ENCODE data around the gene SSH2.
"Not testable (repeated sequence)": the region's sequence is repeated elsewhere in the genome, so short reads cannot be mapped to it uniquely, and the experiment has no call there.

Gene SSH2

GRCh38 chr17:29949696-29950095 is 19.7 kb upstream of the SSH2 start:
- H3K9me3 ChIP-seq (ENCODE audit: low read length), result peaks cover 8% of the 10 kb centered on the region
- H3K4me1 ChIP-seq (ENCODE audit: insufficient read depth, low read length), result peaks cover 18% of the 10 kb centered on the region
- H3K27me3 ChIP-seq (ENCODE audit: insufficient read depth, low read length), result no peaks in the 10 kb centered on the region
- no peaks in the 10 kb centered on the region for H3K36me3 ChIP-seq (ENCODE audit: insufficient read depth, low read length)
- no peak overlapping the region for H2AFZ ChIP-seq (ENCODE audit: low read depth, low read length)
- no peak overlapping the region for H3K4me3 ChIP-seq (ENCODE audit: low read length)

- Histone ChIP-seq H3K9me3 (ENCODE audit: low read length) (peaks cover 2% of the 10 kb centered on the region), H3K4me1 (ENCODE audit: insufficient read depth, low read length) (peaks cover 18% of the 10 kb centered on the region), H2AFZ (ENCODE audit: low read depth, low read length) (no peak overlapping the region), H3K27me3 (ENCODE audit: insufficient read depth, low read length) (no peaks in the 10 kb centered on the region), H3K36me3 (ENCODE audit: insufficient read depth, low read length) (no peaks in the 10 kb centered on the region), H3K4me3 (ENCODE audit: low read length) (no peak overlapping the region)
Observed at GRCh38 chr17:29948448-29949215, 18.6 kb upstream of the SSH2 start.

- no peaks in the 10 kb centered on the region for H3K36me3 ChIP-seq (ENCODE audit: insufficient read depth, low read length)
Observed at GRCh38 chr17:29945281-29945680, 15.3 kb upstream of the SSH2 start.

GRCh38 chr17:29941334-29941733 is 11.3 kb upstream of the SSH2 start, which contains the start of gene EFCAB5:
TSS of gene EFCAB5 (plus strand) at chr17:29941634. CDS start at chr17:29941797, 163 bp downstream.
- Histone ChIP-seq H3K36me3 (ENCODE audit: insufficient read depth, low read length) (no peaks in the 10 kb centered on the region), H3K9me3 (ENCODE audit: low read length) (no peaks in the 10 kb centered on the region), H2AFZ (ENCODE audit: low read depth, low read length) (no peak within 1 kb of the TSS), H3K27me3 (ENCODE audit: insufficient read depth, low read length) (peaks cover 2% of the 10 kb centered on the region), H3K4me1 (ENCODE audit: insufficient read depth, low read length) (no peaks in the 10 kb centered on the region), H3K4me3 (ENCODE audit: low read length) (no peak within 1 kb of the TSS)

More at GRCh38 chr17:29945281-29945680, 15.3 kb upstream of the SSH2 start:
- Histone ChIP-seq H3K27me3 (ENCODE audit: insufficient read depth, low read length) (peaks cover under 1% of the 10 kb centered on the region), H3K4me3 (ENCODE audit: low read length) (no peak overlapping the region), H2AFZ (ENCODE audit: low read depth, low read length) (no peak overlapping the region), H3K4me1 (ENCODE audit: insufficient read depth, low read length) (peaks cover 18% of the 10 kb centered on the region), H3K9me3 (ENCODE audit: low read length) (no peaks in the 10 kb centered on the region)

GRCh38 chr17:29936724-29937123 is 6.7 kb upstream of the SSH2 start:
- H3K4me1 ChIP-seq (ENCODE audit: insufficient read depth, low read length), result no peaks in the 10 kb centered on the region
- H3K27me3 ChIP-seq (ENCODE audit: insufficient read depth, low read length), result peaks cover 2% of the 10 kb centered on the region
- no peaks in the 10 kb centered on the region for H3K36me3 ChIP-seq (ENCODE audit: insufficient read depth, low read length)
- no peak overlapping the region for H3K4me3 ChIP-seq (ENCODE audit: low read length)
- H2AFZ ChIP-seq (ENCODE audit: low read depth, low read length), result no peak overlapping the region
- H3K9me3 ChIP-seq (ENCODE audit: low read length), result no peaks in the 10 kb centered on the region

- not testable (repeated sequence) for H2AFZ ChIP-seq (ENCODE audit: low read depth, low read length); H3K4me3 ChIP-seq (ENCODE audit: low read length); H3K36me3 ChIP-seq (ENCODE audit: insufficient read depth, low read length); H3K27me3 ChIP-seq (ENCODE audit: insufficient read depth, low read length); H3K4me1 ChIP-seq (ENCODE audit: insufficient read depth, low read length); H3K9me3 ChIP-seq (ENCODE audit: low read length)
Observed at GRCh38 chr17:29935909-29936308, 5.9 kb upstream of the SSH2 start.

GRCh38 chr17:29933379-29933778 is 3.4 kb upstream of the SSH2 start:
- Histone ChIP-seq H3K27me3 (ENCODE audit: insufficient read depth, low read length) (no peaks in the 10 kb centered on the region), H3K4me1 (ENCODE audit: insufficient read depth, low read length) (peaks cover 12% of the 10 kb centered on the region), H3K9me3 (ENCODE audit: low read length) (no peaks in the 10 kb centered on the region), H3K36me3 (ENCODE audit: insufficient read depth, low read length) (no peaks in the 10 kb centered on the region), H2AFZ (ENCODE audit: low read depth, low read length) (no peak overlapping the region), H3K4me3 (ENCODE audit: low read length) (no peak overlapping the region)

GRCh38 chr17:29931231-29931932 is 1.4 kb upstream of the SSH2 start:
- peak overlapping the region; percentile 62 for H3K4me3 ChIP-seq (ENCODE audit: low read length)
- H3K27me3 ChIP-seq (ENCODE audit: insufficient read depth, low read length), result no peaks in the 10 kb centered on the region
- H3K9me3 ChIP-seq (ENCODE audit: low read length), result no peaks in the 10 kb centered on the region
- peaks cover 19% of the 10 kb centered on the region for H3K4me1 ChIP-seq (ENCODE audit: insufficient read depth, low read length)
- H2AFZ ChIP-seq (ENCODE audit: low read depth, low read length), result peak overlapping the region; percentile 37
- H3K36me3 ChIP-seq (ENCODE audit: insufficient read depth, low read length), result no peaks in the 10 kb centered on the region

- Histone ChIP-seq H3K4me1 (ENCODE audit: insufficient read depth, low read length) (peaks cover 19% of the 10 kb centered on the region), H3K36me3 (ENCODE audit: insufficient read depth, low read length) (no peaks in the 10 kb centered on the region), H3K27me3 (ENCODE audit: insufficient read depth, low read length) (no peaks in the 10 kb centered on the region), H2AFZ (ENCODE audit: low read depth, low read length) (peak overlapping the region; percentile 37), H3K9me3 (ENCODE audit: low read length) (no peaks in the 10 kb centered on the region), H3K4me3 (ENCODE audit: low read length) (peak overlapping the region; percentile 62)
Observed at GRCh38 chr17:29930409-29931010, 482 bp upstream of the SSH2 start.

GRCh38 chr17:29929006-29929532 is 959 bp downstream of the SSH2 start:
- peaks cover 19% of the 10 kb centered on the region for H3K4me1 ChIP-seq (ENCODE audit: insufficient read depth, low read length)
- peak overlapping the region; percentile 37 for H2AFZ ChIP-seq (ENCODE audit: low read depth, low read length)
- peak overlapping the region; percentile 62 for H3K4me3 ChIP-seq (ENCODE audit: low read length)
- no peaks in the 10 kb centered on the region for H3K36me3 ChIP-seq (ENCODE audit: insufficient read depth, low read length)
- no peaks in the 10 kb centered on the region for H3K27me3 ChIP-seq (ENCODE audit: insufficient read depth, low read length)
- no peaks in the 10 kb centered on the region for H3K9me3 ChIP-seq (ENCODE audit: low read length)

- Histone ChIP-seq H3K27me3 (ENCODE audit: insufficient read depth, low read length) (no peaks in the 10 kb centered on the region), H2AFZ (ENCODE audit: low read depth, low read length) (no peak overlapping the region), H3K4me3 (ENCODE audit: low read length) (no peak overlapping the region), H3K9me3 (ENCODE audit: low read length) (no peaks in the 10 kb centered on the region), H3K4me1 (ENCODE audit: insufficient read depth, low read length) (peaks cover 19% of the 10 kb centered on the region), H3K36me3 (ENCODE audit: insufficient read depth, low read length) (no peaks in the 10 kb centered on the region)
Observed at GRCh38 chr17:29927546-29927945, 2.5 kb downstream of the SSH2 start.

- H3K4me3 ChIP-seq (ENCODE audit: low read length), result no peak overlapping the region
- H3K4me1 ChIP-seq (ENCODE audit: insufficient read depth, low read length), result peaks cover 11% of the 10 kb centered on the region
- H2AFZ ChIP-seq (ENCODE audit: low read depth, low read length), result no peak overlapping the region
- no peaks in the 10 kb centered on the region for H3K36me3 ChIP-seq (ENCODE audit: insufficient read depth, low read length)
- H3K27me3 ChIP-seq (ENCODE audit: insufficient read depth, low read length), result no peaks in the 10 kb centered on the region
- H3K9me3 ChIP-seq (ENCODE audit: low read length), result no peaks in the 10 kb centered on the region
Observed at GRCh38 chr17:29924786-29925185, 5.2 kb downstream of the SSH2 start.
